ENCODE data around the gene GINS3. TPM values are rescaled to one million over a fixed set of nuclear protein-coding genes. Genes with fewer than 3 reads are reported as not detected.
"Not testable (repeated sequence)": the region's sequence is repeated elsewhere in the genome, so short reads cannot be mapped to it uniquely, and the experiment has no call there.

Gene GINS3
- total RNA-seq, 1 donor from 2014 or later = 6.9 TPM

DNA sequence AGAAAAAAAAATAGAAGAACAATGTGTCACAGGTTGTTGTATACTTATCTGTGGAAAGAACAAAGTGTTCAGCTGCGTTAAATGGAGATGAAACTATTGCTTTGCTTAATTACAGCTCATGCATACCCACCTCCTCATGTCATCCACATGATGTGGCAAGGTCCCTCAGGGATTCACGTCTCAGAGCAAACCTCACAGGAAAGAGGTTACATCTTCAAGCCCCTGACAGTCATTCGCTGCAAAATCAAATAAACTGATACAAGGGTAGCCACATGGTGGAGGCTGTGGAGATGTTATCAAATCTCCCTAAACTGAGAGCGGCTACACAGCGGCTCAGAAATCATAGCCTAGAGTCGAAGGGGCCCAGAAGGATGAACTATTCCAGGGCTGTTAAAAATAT is 21.1 kb downstream of the GINS3 start:
- Mint-ChIP-seq H3K36me3 (ENCODE audit: low read depth) (no peaks in the 10 kb centered on the region), H3K4me1 (peaks cover 27% of the 10 kb centered on the region), H3K27ac (no peak overlapping the region), H3K9me3 (no peaks in the 10 kb centered on the region), H3K4me3 (no peak overlapping the region), H3K27me3 (no peaks in the 10 kb centered on the region)
- ATAC-seq (ENCODE audit: low read depth) = peak; percentile 64
- ChIA-PET CTCF (no interaction called here), POLR2A (no interaction called here)
- no peak for DNase-seq
- TF ChIP-seq, protein P1, sequence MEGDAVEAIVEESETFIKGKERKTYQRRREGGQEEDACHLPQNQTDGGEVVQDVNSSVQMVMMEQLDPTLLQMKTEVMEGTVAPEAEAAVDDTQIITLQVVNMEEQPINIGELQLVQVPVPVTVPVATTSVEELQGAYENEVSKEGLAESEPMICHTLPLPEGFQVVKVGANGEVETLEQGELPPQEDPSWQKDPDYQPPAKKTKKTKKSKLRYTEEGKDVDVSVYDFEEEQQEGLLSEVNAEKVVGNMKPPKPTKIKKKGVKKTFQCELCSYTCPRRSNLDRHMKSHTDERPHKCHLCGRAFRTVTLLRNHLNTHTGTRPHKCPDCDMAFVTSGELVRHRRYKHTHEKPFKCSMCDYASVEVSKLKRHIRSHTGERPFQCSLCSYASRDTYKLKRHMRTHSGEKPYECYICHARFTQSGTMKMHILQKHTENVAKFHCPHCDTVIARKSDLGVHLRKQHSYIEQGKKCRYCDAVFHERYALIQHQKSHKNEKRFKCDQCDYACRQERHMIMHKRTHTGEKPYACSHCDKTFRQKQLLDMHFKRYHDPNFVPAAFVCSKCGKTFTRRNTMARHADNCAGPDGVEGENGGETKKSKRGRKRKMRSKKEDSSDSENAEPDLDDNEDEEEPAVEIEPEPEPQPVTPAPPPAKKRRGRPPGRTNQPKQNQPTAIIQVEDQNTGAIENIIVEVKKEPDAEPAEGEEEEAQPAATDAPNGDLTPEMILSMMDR (IDR thresholded peaks at IDR 0.05) = no peak
- intact Hi-C loops (cut with micrococcal nuclease) = loop anchor here (2.0 to 10.0 kb wide), 2 partner anchors 21 to 59 kb away; partner anchors contain the start of gene GINS3

DNA sequence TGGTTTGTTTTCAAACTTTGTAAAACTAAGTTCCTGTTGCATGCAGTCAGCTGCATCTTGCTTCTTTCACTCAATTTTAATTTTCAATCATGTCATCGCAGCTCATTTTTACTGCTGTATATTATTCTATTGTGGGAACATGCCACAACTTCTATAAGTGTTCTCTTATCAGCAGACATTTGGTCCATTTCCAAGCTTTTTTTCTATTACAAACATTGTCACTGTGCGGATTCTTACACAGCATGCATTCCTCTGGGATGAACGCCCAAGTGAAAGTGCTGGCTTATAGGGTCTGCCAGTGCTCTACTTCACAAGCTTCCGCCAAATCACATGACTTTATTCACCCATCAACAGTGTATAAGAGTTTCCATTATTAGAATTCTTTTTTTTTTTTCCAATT is 22.7 kb downstream of the GINS3 start:
- TF ChIP-seq, protein P1 (IDR thresholded peaks at IDR 0.05) = no peak
- no peaks in the 10 kb centered on the region for H3K9me3 Mint-ChIP-seq
- ChIA-PET POLR2A (no interaction called here), CTCF (no interaction called here)
- H3K27ac Mint-ChIP-seq = no peak overlapping the region
- peaks cover 42% of the 10 kb centered on the region for H3K4me1 Mint-ChIP-seq
- DNase-seq = no peak
- H3K27me3 Mint-ChIP-seq = no peaks in the 10 kb centered on the region
- H3K4me3 Mint-ChIP-seq = no peak overlapping the region
- intact Hi-C loops (cut with micrococcal nuclease) = loop anchor here (5.0 to 10.0 kb wide), 2 partner anchors 47 to 60 kb away; no protein-coding TSS in a partner anchor
- no peaks in the 10 kb centered on the region for H3K36me3 Mint-ChIP-seq (ENCODE audit: low read depth)
- ATAC-seq (ENCODE audit: low read depth) = no peak

DNA sequence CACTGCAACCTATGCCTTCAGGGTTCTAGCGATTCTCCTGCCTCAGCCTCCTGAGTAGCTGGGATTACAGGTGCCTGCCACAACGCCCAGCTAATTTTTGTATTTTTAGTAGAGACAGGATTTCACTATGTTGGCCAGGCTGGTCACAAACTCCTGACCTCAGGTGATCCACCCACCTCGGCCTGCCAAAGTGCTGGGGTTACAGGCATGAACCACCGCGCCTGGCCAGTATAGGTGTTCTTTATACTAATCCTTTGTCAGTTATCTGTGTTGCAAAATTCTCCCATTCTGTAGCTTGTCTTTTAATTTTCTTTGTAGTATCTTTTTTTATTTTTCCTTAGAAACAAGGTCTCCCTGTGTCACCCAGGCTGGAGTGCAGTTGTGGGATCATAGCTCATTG is 23.7 kb downstream of the GINS3 start:
- CTCF ChIA-PET; ATAC-seq (ENCODE audit: low read depth); H3K4me3 Mint-ChIP-seq; DNase-seq; H3K27ac Mint-ChIP-seq; H3K36me3 Mint-ChIP-seq (ENCODE audit: low read depth); H3K27me3 Mint-ChIP-seq; H3K9me3 Mint-ChIP-seq; POLR2A ChIA-PET: not testable (repeated sequence)
- H3K4me1 Mint-ChIP-seq = peaks cover 50% of the 10 kb centered on the region
- intact Hi-C loops (cut with micrococcal nuclease) = loop anchor here (5.0 to 10.0 kb wide), 2 partner anchors 46 to 61 kb away; no protein-coding TSS in a partner anchor

DNA sequence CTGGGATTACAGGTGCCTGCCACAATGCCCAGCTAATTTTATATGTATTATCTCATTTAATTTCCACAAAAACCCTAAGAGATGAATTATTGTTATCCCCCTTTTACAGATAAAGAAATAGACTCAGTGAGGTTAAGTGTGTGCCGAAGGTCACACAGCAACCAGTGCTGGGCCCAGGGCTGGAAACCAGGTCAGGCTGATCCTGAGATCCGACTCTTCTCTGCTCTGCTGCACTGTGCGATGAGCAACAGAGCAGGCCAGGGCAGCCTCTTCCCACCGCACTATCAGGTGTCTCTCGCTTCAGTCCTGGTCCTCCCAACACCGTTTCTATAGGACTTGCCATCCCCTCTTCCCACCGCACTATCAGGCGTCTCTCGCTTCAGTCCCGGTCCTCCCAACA is 24.8 kb downstream of the GINS3 start:
- H3K4me3 Mint-ChIP-seq = no peak overlapping the region
- no peak overlapping the region for H3K27ac Mint-ChIP-seq
- peaks cover 3% of the 10 kb centered on the region for H3K27me3 Mint-ChIP-seq

DNA sequence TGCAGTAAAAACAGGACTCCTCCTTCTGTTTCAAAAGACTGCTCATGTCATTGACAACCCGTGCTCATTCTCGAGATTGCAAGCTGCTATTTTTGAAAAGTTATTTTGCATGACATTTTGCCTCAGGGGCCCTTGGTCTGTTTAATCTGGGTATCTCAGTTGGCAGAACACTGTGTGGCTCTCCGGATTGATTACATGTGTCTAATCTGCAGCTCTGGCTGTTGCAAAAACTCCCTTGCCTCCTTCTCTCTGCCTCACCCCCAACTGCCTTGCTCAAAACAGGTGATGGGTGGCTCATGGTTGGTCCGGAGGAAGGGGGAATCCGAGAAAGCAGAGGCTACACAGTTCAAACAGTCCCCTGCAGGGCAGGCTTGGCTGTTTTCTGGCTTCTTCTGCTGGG is 25.3 kb downstream of the GINS3 start:
- no peaks in the 10 kb centered on the region for H3K36me3 Mint-ChIP-seq (ENCODE audit: low read depth)
- POLR2A ChIA-PET = no interaction called here
- ATAC-seq (ENCODE audit: low read depth) = peak; percentile 45
- TF ChIP-seq, protein P1 (IDR thresholded peaks at IDR 0.05) = no peak
- peaks cover 3% of the 10 kb centered on the region for H3K27me3 Mint-ChIP-seq
- intact Hi-C loops (cut with micrococcal nuclease) = loop anchor here (5.0 to 10.0 kb wide), 2 partner anchors 45 to 63 kb away; no protein-coding TSS in a partner anchor
- no peaks in the 10 kb centered on the region for H3K9me3 Mint-ChIP-seq
- DNase-seq = no peak
- peaks cover 44% of the 10 kb centered on the region for H3K4me1 Mint-ChIP-seq
- no peak overlapping the region for H3K4me3 Mint-ChIP-seq
- peak overlapping the region; percentile 4 for H3K27ac Mint-ChIP-seq
- CTCF ChIA-PET = no interaction called here

More for the DNA sequence above, 24.8 kb downstream of the GINS3 start:
- Mint-ChIP-seq H3K9me3 (no peaks in the 10 kb centered on the region), H3K36me3 (ENCODE audit: low read depth) (no peaks in the 10 kb centered on the region), H3K4me1 (peaks cover 47% of the 10 kb centered on the region)
- ChIA-PET POLR2A (no interaction called here), CTCF (no interaction called here)
- TF ChIP-seq, protein P1 (IDR thresholded peaks at IDR 0.05) = no peak
- ATAC-seq (ENCODE audit: low read depth) = no peak
- intact Hi-C loops (cut with micrococcal nuclease) = loop anchor here (5.0 to 10.0 kb wide), 2 partner anchors 45 to 62 kb away; no protein-coding TSS in a partner anchor
- no peak for DNase-seq

DNA sequence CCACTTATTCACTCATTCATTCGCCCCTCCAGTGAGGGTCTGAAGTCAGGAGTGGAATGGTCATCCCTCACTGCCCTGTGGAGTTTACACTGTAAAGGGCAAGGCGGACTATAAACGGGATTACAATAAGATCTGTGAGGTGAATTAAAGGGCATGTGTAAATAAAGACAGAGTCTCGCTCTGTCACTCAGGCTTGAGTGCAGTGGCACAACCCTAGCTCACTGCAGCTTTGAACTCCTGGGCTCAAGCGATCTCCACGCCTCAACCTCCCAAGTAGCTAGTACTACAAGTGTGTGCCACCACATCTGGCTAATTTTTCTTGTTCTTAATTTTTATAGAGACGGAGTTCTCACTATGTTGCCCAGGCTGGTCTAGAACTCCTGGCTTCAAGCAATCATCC is 25.8 kb downstream of the GINS3 start:
- TF ChIP-seq, protein P1 (IDR thresholded peaks at IDR 0.05) = no peak
- peaks cover 43% of the 10 kb centered on the region for H3K4me1 Mint-ChIP-seq
- peaks cover 3% of the 10 kb centered on the region for H3K27me3 Mint-ChIP-seq
- no peaks in the 10 kb centered on the region for H3K36me3 Mint-ChIP-seq (ENCODE audit: low read depth)
- no peak overlapping the region for H3K4me3 Mint-ChIP-seq
- DNase-seq (no peak), ATAC-seq (ENCODE audit: low read depth) (no peak)
- CTCF ChIA-PET = no interaction called here
- intact Hi-C loops (cut with micrococcal nuclease) = loop anchor here (5.0 to 10.0 kb wide), 2 partner anchors 44 to 63 kb away; no protein-coding TSS in a partner anchor
- H3K27ac Mint-ChIP-seq = no peak overlapping the region
- no peaks in the 10 kb centered on the region for H3K9me3 Mint-ChIP-seq
- POLR2A ChIA-PET = no interaction called here
